Measurements from ENCODE around the gene RHOBTB1.
"Not testable (repeated sequence)": the region's sequence is repeated elsewhere in the genome, so short reads cannot be mapped to it uniquely, and the experiment has no call there.

RHOBTB1 gene

DNA sequence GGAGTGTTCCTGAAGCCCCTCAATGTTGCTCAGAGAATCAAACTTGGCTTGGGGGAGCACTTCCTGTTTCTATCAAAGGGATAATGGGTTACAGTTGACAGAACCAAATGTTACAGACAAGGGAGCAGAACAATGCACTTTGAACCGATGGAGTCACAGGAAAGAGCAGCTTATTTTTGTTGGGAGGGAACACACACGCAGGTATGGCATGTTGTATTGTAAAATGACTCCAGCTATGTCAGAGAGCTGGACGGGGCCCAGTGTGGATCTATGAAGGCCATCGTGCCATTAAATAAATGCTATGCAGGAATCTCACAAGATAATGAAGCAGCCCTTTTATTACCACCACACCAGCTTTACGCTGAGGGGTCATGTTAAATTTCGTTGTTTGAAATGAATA lies 35.1 kb downstream of the RHOBTB1 start:
- H3K79me2 ChIP-seq (ENCODE audit: insufficient read depth, low read depth): no peaks in the 10 kb centered on the region
- no peak overlapping the region for H3K27ac ChIP-seq
- H3K4me2 ChIP-seq: no peak overlapping the region
- H4K20me1 ChIP-seq (ENCODE audit: insufficient read depth): no peaks in the 10 kb centered on the region
- H2AFZ ChIP-seq (ENCODE audit: low read depth): no peak overlapping the region
- H3K4me1 ChIP-seq (ENCODE audit: low read depth, poor library complexity, severe bottlenecking): no peaks in the 10 kb centered on the region
- H3K36me3 ChIP-seq (ENCODE audit: insufficient read depth): no peaks in the 10 kb centered on the region
- H3K27me3 ChIP-seq (ENCODE audit: insufficient read depth, low read depth): no peaks in the 10 kb centered on the region
- TF ChIP-seq, protein P1, sequence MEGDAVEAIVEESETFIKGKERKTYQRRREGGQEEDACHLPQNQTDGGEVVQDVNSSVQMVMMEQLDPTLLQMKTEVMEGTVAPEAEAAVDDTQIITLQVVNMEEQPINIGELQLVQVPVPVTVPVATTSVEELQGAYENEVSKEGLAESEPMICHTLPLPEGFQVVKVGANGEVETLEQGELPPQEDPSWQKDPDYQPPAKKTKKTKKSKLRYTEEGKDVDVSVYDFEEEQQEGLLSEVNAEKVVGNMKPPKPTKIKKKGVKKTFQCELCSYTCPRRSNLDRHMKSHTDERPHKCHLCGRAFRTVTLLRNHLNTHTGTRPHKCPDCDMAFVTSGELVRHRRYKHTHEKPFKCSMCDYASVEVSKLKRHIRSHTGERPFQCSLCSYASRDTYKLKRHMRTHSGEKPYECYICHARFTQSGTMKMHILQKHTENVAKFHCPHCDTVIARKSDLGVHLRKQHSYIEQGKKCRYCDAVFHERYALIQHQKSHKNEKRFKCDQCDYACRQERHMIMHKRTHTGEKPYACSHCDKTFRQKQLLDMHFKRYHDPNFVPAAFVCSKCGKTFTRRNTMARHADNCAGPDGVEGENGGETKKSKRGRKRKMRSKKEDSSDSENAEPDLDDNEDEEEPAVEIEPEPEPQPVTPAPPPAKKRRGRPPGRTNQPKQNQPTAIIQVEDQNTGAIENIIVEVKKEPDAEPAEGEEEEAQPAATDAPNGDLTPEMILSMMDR (conservative IDR thresholded peaks at IDR 0.05; ENCODE audit: low read depth, low read length): no peak
- no peak overlapping the region for H3K4me3 ChIP-seq (IDR thresholded peaks at IDR 0.05; ENCODE audit: insufficient read depth, low read depth, low read length)
- H3K9ac ChIP-seq: no peak overlapping the region

DNA sequence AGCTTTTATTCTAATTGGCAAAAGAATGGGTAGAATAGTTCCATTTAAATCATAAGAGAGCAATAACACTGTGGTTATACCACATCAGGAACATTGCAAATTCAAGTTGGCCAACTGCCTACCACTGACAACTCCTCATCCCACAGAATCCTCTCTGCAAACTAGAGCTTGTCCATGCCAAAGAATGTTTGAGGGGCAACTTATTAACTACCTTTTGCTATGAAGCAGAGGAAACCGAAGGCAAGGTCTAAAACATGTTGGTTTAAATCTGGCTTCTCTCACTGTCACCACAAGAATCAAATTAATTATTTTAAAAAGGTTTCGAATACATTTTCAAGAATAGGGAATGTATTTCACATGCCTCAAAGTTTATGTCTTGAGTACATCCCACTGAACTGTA lies 36.0 kb downstream of the RHOBTB1 start:
- Histone ChIP-seq H3K9ac (no peak overlapping the region), H3K4me1 (ENCODE audit: low read depth, poor library complexity, severe bottlenecking) (no peaks in the 10 kb centered on the region), H4K20me1 (ENCODE audit: insufficient read depth) (no peaks in the 10 kb centered on the region), H3K4me2 (no peak overlapping the region), H3K36me3 (ENCODE audit: insufficient read depth) (no peaks in the 10 kb centered on the region), H3K79me2 (ENCODE audit: insufficient read depth, low read depth) (no peaks in the 10 kb centered on the region), H3K27me3 (ENCODE audit: insufficient read depth, low read depth) (no peaks in the 10 kb centered on the region), H3K4me3 (IDR thresholded peaks at IDR 0.05; ENCODE audit: insufficient read depth, low read depth, low read length) (no peak overlapping the region), H3K27ac (no peak overlapping the region), H2AFZ (ENCODE audit: low read depth) (no peak overlapping the region)
- TF ChIP-seq, protein P1 (conservative IDR thresholded peaks at IDR 0.05; ENCODE audit: low read depth, low read length): no peak

DNA sequence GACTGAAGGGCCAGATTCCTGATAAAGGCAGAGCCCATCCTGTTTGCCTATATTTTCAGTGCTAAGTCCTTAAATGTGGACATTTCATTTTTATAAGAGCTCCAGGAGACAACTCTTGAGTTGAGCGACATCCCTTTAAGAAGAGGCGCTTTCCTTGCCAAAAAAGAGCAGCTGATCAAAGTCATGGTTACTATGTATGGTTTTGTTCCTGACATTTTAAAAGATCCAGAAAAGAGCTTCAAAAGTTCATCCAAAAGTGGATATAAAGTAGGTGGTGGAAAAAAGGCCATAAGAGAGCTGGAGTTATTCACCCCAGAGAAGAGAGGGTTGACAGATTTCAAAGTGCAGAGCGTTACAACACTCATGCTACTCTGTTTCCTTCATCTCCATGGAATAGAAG lies 36.7 kb downstream of the RHOBTB1 start:
- no peaks in the 10 kb centered on the region for H3K79me2 ChIP-seq (ENCODE audit: insufficient read depth, low read depth)
- H3K27me3 ChIP-seq (ENCODE audit: insufficient read depth, low read depth): no peaks in the 10 kb centered on the region
- no peak overlapping the region for H3K27ac ChIP-seq
- no peaks in the 10 kb centered on the region for H3K4me1 ChIP-seq (ENCODE audit: low read depth, poor library complexity, severe bottlenecking)
- no peaks in the 10 kb centered on the region for H3K36me3 ChIP-seq (ENCODE audit: insufficient read depth)
- no peaks in the 10 kb centered on the region for H4K20me1 ChIP-seq (ENCODE audit: insufficient read depth)
- TF ChIP-seq, protein P1 (conservative IDR thresholded peaks at IDR 0.05; ENCODE audit: low read depth, low read length): no peak
- no peak overlapping the region for H3K9ac ChIP-seq
- H3K4me2 ChIP-seq: no peak overlapping the region
- no peak overlapping the region for H2AFZ ChIP-seq (ENCODE audit: low read depth)
- H3K4me3 ChIP-seq (IDR thresholded peaks at IDR 0.05; ENCODE audit: insufficient read depth, low read depth, low read length): no peak overlapping the region

GRCh38 chr10:60906825-60907224 lies 37.2 kb downstream of the RHOBTB1 start:
- H3K9ac ChIP-seq; H3K36me3 ChIP-seq (ENCODE audit: insufficient read depth); H3K27ac ChIP-seq; H3K79me2 ChIP-seq (ENCODE audit: insufficient read depth, low read depth); H2AFZ ChIP-seq (ENCODE audit: low read depth); H4K20me1 ChIP-seq (ENCODE audit: insufficient read depth); H3K4me2 ChIP-seq; H3K4me1 ChIP-seq (ENCODE audit: low read depth, poor library complexity, severe bottlenecking); H3K4me3 ChIP-seq (IDR thresholded peaks at IDR 0.05; ENCODE audit: insufficient read depth, low read depth, low read length); H3K27me3 ChIP-seq (ENCODE audit: insufficient read depth, low read depth): not testable (repeated sequence)

GRCh38 chr10:60906411-60906810 lies 37.6 kb downstream of the RHOBTB1 start:
- Histone ChIP-seq H3K27me3 (ENCODE audit: insufficient read depth, low read depth) (no peaks in the 10 kb centered on the region), H3K9ac (no peak overlapping the region), H3K36me3 (ENCODE audit: insufficient read depth) (no peaks in the 10 kb centered on the region), H3K4me3 (IDR thresholded peaks at IDR 0.05; ENCODE audit: insufficient read depth, low read depth, low read length) (no peak overlapping the region), H4K20me1 (ENCODE audit: insufficient read depth) (no peaks in the 10 kb centered on the region), H2AFZ (ENCODE audit: low read depth) (no peak overlapping the region), H3K4me1 (ENCODE audit: low read depth, poor library complexity, severe bottlenecking) (no peaks in the 10 kb centered on the region), H3K4me2 (no peak overlapping the region), H3K79me2 (ENCODE audit: insufficient read depth, low read depth) (no peaks in the 10 kb centered on the region), H3K27ac (no peak overlapping the region)
- TF ChIP-seq, protein P1 (conservative IDR thresholded peaks at IDR 0.05; ENCODE audit: low read depth, low read length): no peak
